ENCODE results near the gene POLK. TPM values are rescaled to one million over a fixed set of nuclear protein-coding genes. Genes with fewer than 3 reads are reported as not detected.

Gene POLK
- total and polyA plus RNA-seq, 2 of the 4 experiments (the other 2 are of a cell fraction) = 10.4 to 24.4 TPM

- peaks cover 0 to 58% of the 10 kb centered on the region in 2 experiments for H3K79me1 ChIP-seq (ENCODE audit: low read depth in 1 of 2, low read length in 2 of 2)
- H3K23ac ChIP-seq (ENCODE audit: low read depth, low read length) = peak overlapping the region; percentile 88
- H3K9me3 ChIP-seq (ENCODE audit: control insufficient read depth, insufficient read depth, low read length) = no peaks in the 10 kb centered on the region
- H4K20me1 ChIP-seq (ENCODE audit: insufficient read depth, low read length) = no peaks in the 10 kb centered on the region; the same call in 1 of the 2 replicates
- H3K27me3 ChIP-seq (ENCODE audit: control insufficient read depth, insufficient read depth, low read length) = no peaks in the 10 kb centered on the region
- H2BK15ac ChIP-seq (ENCODE audit: low read depth, low read length) = no peak overlapping the region
- dilution Hi-C loops (cut with HindIII; ENCODE audit: low sequenced_read_pairs, unreplicated experiment) (no loop called here), intact Hi-C loops (cut with micrococcal nuclease) (loop anchor here (2.0 kb wide), 3 partner anchors 56 to 172 kb away; no protein-coding TSS in a partner anchor), in situ Hi-C loops (cut with MboI; ENCODE audit: low sequenced_read_pairs) (no loop called here)
- no peak overlapping the region for H2BK120ac ChIP-seq (ENCODE audit: low read depth, low read length)
- peak overlapping the region; percentile 86 for H3K4me2 ChIP-seq (ENCODE audit: low read depth, low read length)
- H3K27ac ChIP-seq (ENCODE audit: insufficient read depth, low read length) = peak overlapping the region; percentile 91
- no peak overlapping the region for H2AK5ac ChIP-seq (ENCODE audit: low read depth, low read length)
- TF ChIP-seq CEBPB (IDR thresholded peaks at IDR 0.05; ENCODE audit: low read depth, low read length) = 0 out of 2 replicates have a peak, but pooled peaks have one; percentile 22
- no peak for TF ChIP-seq BHLHE40 (IDR thresholded peaks at IDR 0.05; ENCODE audit: low read depth, low read length)
- H4K5ac ChIP-seq (ENCODE audit: low read depth, low read length) = no peak overlapping the region
- H3K4ac ChIP-seq (ENCODE audit: low read depth, low read length) = peak overlapping the region; percentile 93; the same call in 1 of the 2 replicates
- DNase-seq (peak; percentile 28), ATAC-seq (ENCODE audit: low read depth) (peak; percentile 9)
- H4K91ac ChIP-seq (ENCODE audit: insufficient read depth, low read depth, low read length) = no peak overlapping the region
- no peak overlapping the region for H4K8ac ChIP-seq (ENCODE audit: low read depth in 2 of 2, low read length in 2 of 2)
- H3K9me1 ChIP-seq (ENCODE audit: insufficient read depth, low read length) = no peaks in the 10 kb centered on the region
- WGBS, 2 experiments (ENCODE audit: extremely low coverage in 2 of 2, insufficient read length in 1 of 2) = 0% methylated on average over 10 of the region's 15 CpGs; no CpG with 5 or more reads in 1 of the 2 experiments
- POLR2A ChIA-PET (ENCODE audit: unreplicated experiment) = no interaction called here
- H2AK9ac ChIP-seq (replicated peaks; ENCODE audit: low read depth, low read length, poor library complexity) = peak overlapping the region; percentile 97
- CTCF ChIA-PET = interaction anchor here (0.7 kb wide), 1 partner anchor 170 kb away, joined by 3 read pairs; no protein-coding TSS in a partner anchor
- peak overlapping the region; percentile 12 for H2BK5ac ChIP-seq (ENCODE audit: low read depth, low read length, poor library complexity, severe bottlenecking)
- peak overlapping the region; percentile 98 for H2AFZ ChIP-seq (replicated peaks; ENCODE audit: low read length, poor library complexity)
- peak overlapping the region; percentile 72; the same call in 1 of the 2 replicates for H3K14ac ChIP-seq (replicated peaks; ENCODE audit: low read depth, low read length)
- no peaks in the 10 kb centered on the region for H3K4me1 ChIP-seq (ENCODE audit: control insufficient read depth, insufficient read depth, low read length)
- no peak overlapping the region for H2BK20ac ChIP-seq (ENCODE audit: low read depth, low read length)
- H3K9ac ChIP-seq (ENCODE audit: low read depth, low read length) = peak overlapping the region; percentile 87
- no peaks in the 10 kb centered on the region for H3K36me3 ChIP-seq (ENCODE audit: control insufficient read depth, insufficient read depth, low read length)
- no peak overlapping the region for H3K18ac ChIP-seq (ENCODE audit: low read depth, low read length)
- peak overlapping the region; percentile 88 for H3K4me3 ChIP-seq (ENCODE audit: insufficient read depth, low read depth, low read length)
- no TSS peak for BruUV-seq (replicated peaks)
- peak overlapping the region; percentile 51 for H3K56ac ChIP-seq (ENCODE audit: extremely low read depth, insufficient read depth, low read length)
These were observed 1.3 kb upstream of the POLK start for GRCh38 chr5:75510417-75510835.
